Panc1 (cell line): ENCODE measurements around the gene FBXW11. TPM values are rescaled to one million over a fixed set of nuclear protein-coding genes. Genes with fewer than 3 reads are reported as not detected.

ENCODE experiments used
- ATAC-seq: fragments of 200-7000 bp; cut with Tn5 transposase; 2 replicates; pipeline ENCODE4 v1.9.1; 2020; ENCODE audit warnings: mild to moderate bottlenecking, moderate library complexity
- BruUV-seq: library from RNA; stranded (reverse); fragments of 400-500 nt; replicated peaks from 2 replicates; lab custom pipeline; 2021; lab: Mats Ljungman, UMichigan
- CTCF ChIA-PET: fragments of 300-600 bp; sonication (Branson Sonifier 250); formaldehyde crosslinking; loops from one replicate; lab custom pipeline; 2022; ENCODE audit warnings: antibody characterized with exemption; lab: Charles Lee
- POLR2A ChIA-PET: fragments of 300-600 bp; sonication (Branson Sonifier 250); formaldehyde crosslinking; loops from one replicate; lab custom pipeline; 2022; ENCODE audit warnings: antibody characterized with exemption; lab: Charles Lee
- DNase-seq: peaks from one replicate; pipeline ENCODE4 v3.0.0-alpha.2; 2010; ENCODE audit warnings: low read depth, low spot score
- H3K27ac ChIP-seq: 2 replicates; pipeline ENCODE4 v1.5.1; 2011; ENCODE audit warnings: mild to moderate bottlenecking, low read length, inconsistent platforms
- H3K27me3 ChIP-seq: fragments of 200-500 bp; sonication (Bioruptor generic); 2 replicates; pipeline ENCODE4 v1.6.0; 2014; ENCODE audit warnings: low read length, inconsistent platforms; ENCODE audit not compliant: control insufficient read depth, insufficient read depth
- H3K36me3 ChIP-seq: fragments of 200-500 bp; sonication (Bioruptor generic); 2 replicates; pipeline ENCODE4 v1.5.1; 2014; ENCODE audit warnings: inconsistent platforms, mild to moderate bottlenecking, low read length, moderate library complexity; ENCODE audit not compliant: control insufficient read depth, insufficient read depth
- H3K4me1 ChIP-seq: 2 replicates; pipeline ENCODE4 v1.5.1; 2011; ENCODE audit warnings: inconsistent platforms, mild to moderate bottlenecking, low read length, moderate library complexity; ENCODE audit not compliant: control insufficient read depth, insufficient read depth
- H3K4me3 ChIP-seq, 2 experiments: 2 replicates each; pipeline ENCODE4 v1.5.1; 2011 to 2012; ENCODE audit warnings: low read depth in 2 of 2, low read length in 2 of 2, mild to moderate bottlenecking in 2 of 2, inconsistent platforms in 1 of 2, moderate library complexity in 1 of 2
- H3K9me3 ChIP-seq: fragments of 200-500 bp; sonication (Bioruptor generic); 2 replicates; pipeline ENCODE4 v1.5.1; 2014; ENCODE audit warnings: low read depth, mild to moderate bottlenecking, inconsistent platforms, low read length, moderate library complexity; ENCODE audit not compliant: control insufficient read depth, insufficient read depth
- POLR2AphosphoS5 ChIP-seq: IDR thresholded peaks from 2 replicates; pipeline ENCODE4 v1.6.1; 2012; ENCODE audit warnings: mild to moderate bottlenecking, low read depth, low read length, moderate library complexity
- REST ChIP-seq, 2 experiments: IDR thresholded peaks; 2 replicates each; pipeline ENCODE4 v1.6.1; 2011 to 2012; ENCODE audit warnings: low read depth in 2 of 2, control low read depth in 1 of 2, low read length in 1 of 2, mild to moderate bottlenecking in 1 of 2, moderate library complexity in 1 of 2; ENCODE audit not compliant: insufficient read depth in 1 of 2
- SIN3A ChIP-seq: IDR thresholded peaks from 2 replicates; pipeline ENCODE4 v1.6.1; 2012; ENCODE audit warnings: low read depth, mild to moderate bottlenecking, low read length, moderate library complexity, borderline replicate concordance; ENCODE audit not compliant: insufficient read depth
- TCF7L2 ChIP-seq: IDR thresholded peaks from 2 replicates; pipeline ENCODE4 v1.6.1; 2011; ENCODE audit warnings: mild to moderate bottlenecking, low read depth, low read length, inconsistent platforms
- in situ Hi-C: cut with HindIII; loops from 2 replicates; pipeline ENCODE4 v1.10.0; 2016; ENCODE audit warnings: low sequenced_read_pairs, low pct_unique_long_range_greater_than_20kb
- intact Hi-C: fragments of 100-400 bp; cut with micrococcal nuclease; formaldehyde crosslinking; loops from one replicate; pipeline ENCODE4 v1.10.0; 2022; ENCODE audit not compliant: unreplicated experiment
- total RNA-seq: library from RNA; stranded (reverse); gene quantifications from one replicate; pipeline ENCODE4 v1.2.1, GENCODE V29; 2021; ENCODE audit not compliant: unreplicated experiment
- TF ChIP-seq, protein P1 (sequence below): fragments of 450-650 bp; IDR thresholded peaks from 2 replicates; pipeline ENCODE4 v1.5.1; 2017; ENCODE audit warnings: mild to moderate bottlenecking

The FBXW11 gene
- total RNA-seq, 1 experiment from 2014 or later = 111 TPM

- TF ChIP-seq POLR2AphosphoS5 = no peak
- no peak for TF ChIP-seq REST (IDR thresholded peaks at IDR 0.05; ENCODE audit: insufficient read depth in 1 of 2, low read depth in 2 of 2, low read length in 1 of 2)
- TF ChIP-seq, protein P1, sequence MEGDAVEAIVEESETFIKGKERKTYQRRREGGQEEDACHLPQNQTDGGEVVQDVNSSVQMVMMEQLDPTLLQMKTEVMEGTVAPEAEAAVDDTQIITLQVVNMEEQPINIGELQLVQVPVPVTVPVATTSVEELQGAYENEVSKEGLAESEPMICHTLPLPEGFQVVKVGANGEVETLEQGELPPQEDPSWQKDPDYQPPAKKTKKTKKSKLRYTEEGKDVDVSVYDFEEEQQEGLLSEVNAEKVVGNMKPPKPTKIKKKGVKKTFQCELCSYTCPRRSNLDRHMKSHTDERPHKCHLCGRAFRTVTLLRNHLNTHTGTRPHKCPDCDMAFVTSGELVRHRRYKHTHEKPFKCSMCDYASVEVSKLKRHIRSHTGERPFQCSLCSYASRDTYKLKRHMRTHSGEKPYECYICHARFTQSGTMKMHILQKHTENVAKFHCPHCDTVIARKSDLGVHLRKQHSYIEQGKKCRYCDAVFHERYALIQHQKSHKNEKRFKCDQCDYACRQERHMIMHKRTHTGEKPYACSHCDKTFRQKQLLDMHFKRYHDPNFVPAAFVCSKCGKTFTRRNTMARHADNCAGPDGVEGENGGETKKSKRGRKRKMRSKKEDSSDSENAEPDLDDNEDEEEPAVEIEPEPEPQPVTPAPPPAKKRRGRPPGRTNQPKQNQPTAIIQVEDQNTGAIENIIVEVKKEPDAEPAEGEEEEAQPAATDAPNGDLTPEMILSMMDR = no peak
- no peak for TF ChIP-seq TCF7L2
- TF ChIP-seq SIN3A = no peak
- Histone ChIP-seq H3K27ac (no peak overlapping the region), H3K36me3 (no peaks in the 10 kb centered on the region), H3K27me3 (no peaks in the 10 kb centered on the region), H3K4me1 (no peaks in the 10 kb centered on the region), H3K4me3 (no peak overlapping the region), H3K9me3 (no peaks in the 10 kb centered on the region)
- intact Hi-C loops = no loop called here
- CTCF ChIA-PET = interaction anchor here (1.0 kb wide), 1 partner anchor 133 kb away, joined by 5 read pairs; no protein-coding TSS in a partner anchor
- no peak for DNase-seq
- POLR2A ChIA-PET = interaction anchor here (0.7 kb wide), 1 partner anchor 25 kb away, joined by 6 read pairs; no protein-coding TSS in a partner anchor
- BruUV-seq = no TSS peak
- ATAC-seq = no peak
- in situ Hi-C loops = no loop called here
Measured at GRCh38 chr5:172045315-172045632, 38.8 kb upstream of the FBXW11 start.

DNA sequence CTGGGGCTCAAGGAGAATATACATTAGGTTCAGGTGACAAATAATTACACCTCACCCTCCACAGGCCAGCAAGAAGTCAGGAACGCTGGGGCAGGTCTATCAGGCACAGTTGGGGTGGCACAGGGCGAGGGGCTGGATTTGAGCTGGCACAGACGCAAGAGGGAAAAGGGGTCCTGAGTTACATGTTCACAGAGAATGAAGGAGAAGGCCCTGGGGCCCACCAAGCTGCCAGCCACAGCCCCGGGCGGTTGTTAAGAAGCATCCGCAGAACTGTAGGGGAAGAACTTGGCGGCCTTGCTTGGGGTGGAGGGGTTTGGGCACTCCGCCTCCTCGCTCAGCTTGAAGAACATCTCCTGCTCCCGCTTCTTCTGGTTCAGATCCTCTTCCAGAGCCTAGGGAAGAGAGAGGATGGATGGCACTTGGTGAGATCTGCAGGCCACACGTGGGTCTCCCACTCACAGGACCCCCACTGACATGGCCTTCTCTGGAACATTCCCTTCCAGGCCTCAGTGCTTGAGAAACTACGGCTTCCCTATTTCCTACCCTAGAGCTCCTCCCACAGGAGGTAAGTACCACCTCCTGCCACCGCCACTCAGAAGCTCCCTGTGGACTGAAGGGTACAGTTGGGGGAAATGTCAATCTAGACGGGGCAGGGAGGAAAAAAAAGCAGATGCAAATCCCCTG, 38.3 kb upstream of the FBXW11 start:
- H3K27me3 ChIP-seq = no peaks in the 10 kb centered on the region
- H3K4me1 ChIP-seq = no peaks in the 10 kb centered on the region
- CTCF ChIA-PET = interaction anchor here (0.6 to 1.0 kb wide), 2 partner anchors 43 to 132 kb away, joined by 3 to 5 read pairs; no protein-coding TSS in a partner anchor
- POLR2A ChIA-PET = no interaction called here
- H3K36me3 ChIP-seq = no peaks in the 10 kb centered on the region
- no peaks in the 10 kb centered on the region for H3K9me3 ChIP-seq
- intact Hi-C loops (no loop called here), in situ Hi-C loops (no loop called here)
- no peak overlapping the region for H3K4me3 ChIP-seq
- TF ChIP-seq POLR2AphosphoS5 (no peak), TCF7L2 (no peak), REST (IDR thresholded peaks at IDR 0.05; ENCODE audit: insufficient read depth in 1 of 2, low read depth in 2 of 2, low read length in 1 of 2) (no peak), SIN3A (no peak)
- TF ChIP-seq, protein P1 = no peak
- no peak overlapping the region for H3K27ac ChIP-seq
- ATAC-seq (no peak), DNase-seq (no peak)
- BruUV-seq = no TSS peak
